HG03175 (cell line): ENCODE measurements around the gene XPC.
A peak's percentile ranks its signal among the peaks of the same experiment; 100 is the strongest.

ENCODE experiments used
- ATAC-seq: cut with Tn5 transposase; IDR thresholded peaks from one replicate; pipeline ENCODE4 v1.9.1; 2021; ENCODE audit warnings: mild to moderate bottlenecking, moderate library complexity; ENCODE audit not compliant: unreplicated experiment

The XPC gene

DNA sequence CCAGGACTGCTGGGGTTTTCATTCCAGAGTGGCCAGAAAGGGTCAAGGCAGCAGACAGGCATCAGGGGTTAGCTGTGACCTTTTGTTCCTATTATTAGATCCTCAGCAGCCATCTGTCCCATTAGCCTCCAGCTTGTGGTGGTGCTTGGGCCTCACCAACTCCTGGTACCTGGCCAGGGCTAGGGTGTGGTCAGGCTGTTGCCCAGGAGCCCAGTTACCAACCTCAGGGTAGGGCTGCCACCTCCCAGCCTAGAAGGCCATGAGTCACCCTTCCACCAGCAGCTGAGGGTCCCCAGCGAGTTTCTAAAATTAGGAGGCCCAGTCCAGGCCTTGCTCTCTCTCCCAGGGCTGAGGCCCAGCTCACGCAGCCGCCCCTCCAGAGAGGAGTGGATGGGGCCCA is 41.4 kb downstream of the XPC start:
- ATAC-seq, result no peak

DNA sequence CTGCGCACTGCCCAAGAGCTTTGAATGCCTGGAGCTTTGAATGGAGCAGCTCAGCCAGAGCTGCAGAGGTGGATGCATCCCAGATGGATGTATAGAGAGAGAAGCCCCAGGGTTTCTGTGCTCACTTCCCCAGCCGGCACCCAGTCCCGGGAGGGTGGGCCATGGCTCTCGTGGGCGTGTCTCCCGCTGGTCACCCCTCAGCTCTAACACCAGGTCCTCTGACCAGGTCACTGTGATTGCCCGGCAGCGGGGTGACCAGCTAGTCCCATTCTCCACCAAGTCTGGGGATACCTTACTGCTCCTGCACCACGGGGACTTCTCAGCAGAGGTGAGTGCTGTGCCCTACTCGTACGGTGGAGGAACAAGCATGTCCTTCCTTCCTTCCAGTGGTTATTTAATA is 42.8 kb downstream of the XPC start:
- ATAC-seq, result no peak

DNA sequence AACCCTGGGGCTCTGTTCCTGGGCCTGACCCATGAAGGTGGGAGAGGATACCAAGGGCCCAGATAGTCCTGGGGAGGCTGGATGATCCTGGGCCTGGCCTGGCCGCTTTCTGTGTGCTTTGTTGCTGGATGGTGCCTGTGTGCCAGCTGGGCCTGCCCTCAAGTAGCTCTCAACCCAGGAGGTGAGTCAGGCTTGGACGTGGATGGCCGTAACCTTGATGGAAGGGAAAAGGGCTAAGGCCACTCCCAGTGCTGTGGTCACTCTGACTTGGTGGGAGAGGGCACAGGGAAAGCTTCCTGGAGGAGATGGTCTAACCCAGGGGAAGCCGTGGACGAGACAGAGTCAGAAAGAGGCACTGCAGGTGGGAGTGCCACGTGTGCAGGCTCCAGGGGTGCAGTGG is 44.1 kb downstream of the XPC start:
- ATAC-seq, result no peak

DNA sequence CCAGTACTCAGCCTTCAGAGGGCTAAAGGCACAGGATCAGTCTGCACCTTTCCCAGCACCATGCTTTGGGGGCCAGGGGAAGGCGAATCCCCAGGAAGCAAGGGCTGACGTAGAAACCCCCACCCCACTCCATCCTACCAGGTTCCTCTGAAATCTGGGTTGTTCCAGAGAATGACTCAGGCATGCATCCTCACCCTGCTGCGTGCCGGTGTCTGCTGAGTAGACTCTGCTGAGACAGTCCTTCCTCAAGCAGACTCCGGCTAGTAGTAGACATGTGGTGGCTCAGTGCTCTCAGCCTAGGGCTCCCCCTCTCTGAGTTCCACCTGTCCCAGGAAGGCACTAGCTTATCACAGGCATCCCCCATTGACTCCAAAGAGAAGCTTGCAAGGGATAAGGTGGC is 44.5 kb downstream of the XPC start:
- ATAC-seq, result no peak

DNA sequence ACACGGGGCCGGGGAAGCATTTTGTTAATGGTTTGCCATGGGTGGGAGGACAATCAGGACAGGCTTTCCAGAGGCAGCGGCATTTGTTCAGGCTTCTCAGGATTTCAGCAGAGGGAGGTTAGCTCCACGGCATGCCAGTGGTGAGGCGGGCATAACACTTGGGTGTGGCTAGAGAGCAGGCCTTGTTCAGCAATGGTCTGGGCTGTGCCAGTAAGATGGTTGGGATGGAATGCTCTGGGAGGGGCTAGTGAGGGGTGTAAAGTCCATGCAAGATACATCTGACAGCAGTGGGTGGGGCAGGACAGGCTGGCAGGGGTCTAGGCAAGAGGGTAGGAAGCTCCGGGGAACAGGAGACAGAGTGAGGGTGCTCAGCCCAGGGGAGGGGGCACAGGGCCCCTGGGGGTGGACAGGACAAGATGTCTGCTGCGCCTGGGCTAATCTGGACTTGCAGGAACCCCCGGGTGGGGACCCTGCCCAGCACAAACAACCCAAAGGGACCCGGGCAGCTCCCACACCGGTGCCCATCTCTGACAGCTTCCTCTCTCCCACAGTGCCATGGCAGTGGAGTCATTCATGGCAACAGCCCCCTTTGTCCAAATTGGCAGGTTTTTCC is 45.1 kb downstream of the XPC start:
- no peak for ATAC-seq

DNA sequence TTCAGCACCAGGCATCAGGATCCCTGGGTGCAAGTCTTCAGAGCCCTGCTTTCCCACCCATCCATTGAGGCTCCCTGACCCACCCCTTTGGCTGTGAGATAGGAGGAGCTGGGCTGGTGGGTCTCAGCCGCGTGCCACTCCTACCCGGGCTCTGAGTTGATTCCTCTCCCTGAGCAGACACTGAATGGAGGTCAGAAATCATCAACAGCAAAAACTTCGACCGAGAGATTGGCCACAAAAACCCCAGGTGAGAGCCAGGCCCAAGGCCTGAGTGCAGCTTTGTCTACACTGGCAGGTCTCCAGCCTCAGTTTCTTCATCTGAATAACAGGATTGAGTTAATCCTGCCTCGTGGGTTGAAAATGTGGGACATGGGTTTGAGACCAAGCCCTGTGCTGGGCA is 45.7 kb downstream of the XPC start:
- ATAC-seq, result no peak

- ATAC-seq, result no peak
Measured at GRCh38 chr3:14132120-14132519, 46.3 kb downstream of the XPC start.

GRCh38 chr3:14131134-14131533 is 47.3 kb downstream of the XPC start:
- no peak for ATAC-seq

DNA sequence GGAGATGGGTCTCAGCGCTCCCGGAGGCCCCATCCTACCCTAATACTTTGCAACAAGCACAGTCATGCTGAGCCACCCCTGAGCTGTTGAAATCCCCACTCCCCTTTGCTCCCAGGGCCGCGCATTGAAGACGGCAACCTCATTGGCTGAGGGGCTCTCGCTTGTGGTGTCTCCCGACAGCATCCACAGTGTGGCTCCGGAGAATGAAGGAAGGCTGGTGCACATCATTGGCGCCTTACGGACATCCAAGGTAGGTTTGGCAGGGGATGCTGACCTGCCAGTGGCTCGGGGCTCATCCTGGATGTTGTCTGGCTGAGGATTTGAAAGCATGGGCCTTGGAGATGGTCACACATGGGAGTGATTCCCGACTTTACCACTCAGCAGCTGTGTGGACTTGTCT is 47.7 kb downstream of the XPC start:
- no peak for ATAC-seq

DNA sequence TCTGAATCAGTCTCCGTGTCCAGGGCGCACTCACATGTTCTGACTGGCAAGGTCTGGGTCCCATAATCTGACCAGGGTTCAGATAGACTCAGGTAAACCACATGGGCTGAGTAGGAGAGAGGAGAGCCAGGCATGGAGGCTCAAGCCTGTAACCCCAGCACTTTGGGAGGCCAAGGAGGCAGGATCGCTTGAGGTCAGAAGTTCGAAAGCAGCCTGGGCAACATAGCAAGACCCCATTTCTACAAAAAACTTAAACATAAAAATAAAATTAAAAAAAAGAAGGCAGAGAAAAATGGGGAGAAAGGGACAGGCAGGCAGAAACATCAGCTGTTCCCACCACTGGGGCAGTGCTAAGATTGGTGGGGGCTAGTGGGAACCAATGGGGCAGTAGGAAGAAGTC is 48.2 kb downstream of the XPC start:
- ATAC-seq, result no peak

DNA sequence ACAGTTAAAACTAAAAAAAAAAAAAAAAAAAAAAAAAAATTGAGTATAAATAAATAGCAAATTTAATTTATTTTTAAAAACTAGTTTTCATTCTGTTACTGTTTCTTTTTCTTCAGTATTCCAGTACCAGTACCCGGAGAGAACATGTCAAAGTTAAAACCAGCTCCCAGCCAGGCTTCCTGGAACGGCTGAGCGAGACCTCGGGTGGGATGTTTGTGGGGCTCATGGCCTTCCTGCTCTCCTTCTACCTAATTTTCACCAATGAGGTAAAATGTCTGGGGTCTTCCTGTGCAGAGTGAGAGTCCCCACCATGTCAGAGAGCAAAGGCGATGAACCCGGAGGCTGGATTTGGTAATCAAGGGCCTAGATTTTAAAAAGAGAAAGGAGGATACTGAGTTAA is 49.1 kb downstream of the XPC start:
- ATAC-seq, result no peak

GRCh38 chr3:14128724-14129123 is 49.7 kb downstream of the XPC start:
- no peak for ATAC-seq

GRCh38 chr3:14127516-14128161 is 50.8 kb downstream of the XPC start:
- no peak for ATAC-seq

DNA sequence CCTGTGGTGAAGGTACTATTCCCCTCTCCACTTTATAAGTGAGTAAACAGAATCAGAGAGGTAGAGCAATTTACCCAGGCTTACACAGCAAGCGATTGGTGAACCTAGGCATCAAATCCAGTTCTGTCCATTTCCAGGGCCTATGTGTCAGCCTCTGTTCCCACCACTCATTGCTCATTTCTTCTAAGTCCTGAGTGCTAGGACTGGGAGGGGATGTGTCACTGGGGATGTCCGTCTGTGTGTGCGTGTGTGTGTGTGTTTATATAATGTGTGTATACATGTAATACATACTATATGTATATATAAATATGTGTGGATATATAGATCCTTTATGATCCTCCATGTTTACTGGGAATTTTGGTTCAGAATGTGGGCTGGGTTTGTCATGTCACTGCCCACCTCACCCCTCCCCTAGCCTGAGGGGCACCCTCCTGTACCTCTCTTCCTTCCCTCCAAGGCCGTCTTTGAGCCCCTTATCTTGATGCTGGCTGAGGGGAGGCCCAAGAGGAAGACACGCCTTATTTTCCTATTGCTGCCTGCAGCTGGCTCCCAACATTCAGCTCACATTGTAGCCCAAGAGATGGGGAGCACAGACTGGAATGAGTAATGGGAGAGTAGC is 51.4 kb downstream of the XPC start:
- ATAC-seq, result no peak

GRCh38 chr3:14126017-14126886 is 52.1 kb downstream of the XPC start:
- no peak for ATAC-seq

DNA sequence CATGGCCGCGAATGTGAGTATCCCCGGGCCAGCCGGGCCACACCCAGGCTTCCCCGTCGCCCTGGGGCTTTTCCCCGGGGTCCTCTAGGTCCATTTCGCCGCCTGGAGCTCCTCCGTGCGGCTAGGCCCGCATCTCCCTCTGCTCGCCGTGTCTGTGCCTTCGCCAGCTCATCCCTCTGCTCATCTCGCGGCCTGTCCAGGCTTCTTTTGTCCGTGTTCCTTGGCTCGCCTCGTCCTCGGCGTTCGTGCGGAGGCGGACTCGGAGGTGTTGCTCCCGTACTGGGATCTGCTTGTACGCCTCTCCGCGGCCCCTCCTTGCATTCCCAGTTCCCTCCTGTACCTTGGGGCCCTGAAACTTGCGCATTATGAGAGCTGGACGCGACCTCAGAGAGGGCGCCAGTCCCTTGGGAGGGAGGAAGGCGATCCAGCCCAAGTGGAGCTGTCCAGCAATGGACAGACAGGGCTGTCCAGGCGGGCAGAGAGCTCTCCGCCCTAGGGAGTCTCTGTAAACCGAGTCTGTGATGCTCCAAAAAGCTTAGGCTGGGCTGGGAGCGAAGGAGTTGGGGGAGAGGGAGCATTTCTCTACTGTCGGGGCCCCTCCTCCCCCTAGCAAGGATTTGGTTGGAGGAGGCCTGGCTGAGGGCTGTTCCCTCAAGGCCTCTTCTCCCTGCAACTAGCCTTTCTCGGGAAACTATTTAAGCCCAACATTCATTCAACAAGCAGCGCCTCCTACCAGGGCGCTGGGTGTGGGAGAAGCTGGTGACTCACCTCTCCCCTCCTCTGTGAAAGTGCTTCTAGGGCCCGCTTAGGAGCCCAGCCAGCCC is 53.0 kb downstream of the XPC start:
- peak; percentile 28 for ATAC-seq

GRCh38 chr3:14124615-14125192 is 53.7 kb downstream of the XPC start, which contains the start of the genes CHCHD4 and TMEM43:
Gene CHCHD4, minus strand, starts transcription at chr3:14124870. Its CDS starts 194 bp downstream, at chr3:14124676.
Gene TMEM43, plus strand, starts transcription at chr3:14125052. Its CDS starts 142 bp downstream, at chr3:14125194.
- ATAC-seq, result peak; percentile 89

- peak; percentile 50 for ATAC-seq
Measured at GRCh38 chr3:14124223-14124614, 54.2 kb downstream of the XPC start.

DNA sequence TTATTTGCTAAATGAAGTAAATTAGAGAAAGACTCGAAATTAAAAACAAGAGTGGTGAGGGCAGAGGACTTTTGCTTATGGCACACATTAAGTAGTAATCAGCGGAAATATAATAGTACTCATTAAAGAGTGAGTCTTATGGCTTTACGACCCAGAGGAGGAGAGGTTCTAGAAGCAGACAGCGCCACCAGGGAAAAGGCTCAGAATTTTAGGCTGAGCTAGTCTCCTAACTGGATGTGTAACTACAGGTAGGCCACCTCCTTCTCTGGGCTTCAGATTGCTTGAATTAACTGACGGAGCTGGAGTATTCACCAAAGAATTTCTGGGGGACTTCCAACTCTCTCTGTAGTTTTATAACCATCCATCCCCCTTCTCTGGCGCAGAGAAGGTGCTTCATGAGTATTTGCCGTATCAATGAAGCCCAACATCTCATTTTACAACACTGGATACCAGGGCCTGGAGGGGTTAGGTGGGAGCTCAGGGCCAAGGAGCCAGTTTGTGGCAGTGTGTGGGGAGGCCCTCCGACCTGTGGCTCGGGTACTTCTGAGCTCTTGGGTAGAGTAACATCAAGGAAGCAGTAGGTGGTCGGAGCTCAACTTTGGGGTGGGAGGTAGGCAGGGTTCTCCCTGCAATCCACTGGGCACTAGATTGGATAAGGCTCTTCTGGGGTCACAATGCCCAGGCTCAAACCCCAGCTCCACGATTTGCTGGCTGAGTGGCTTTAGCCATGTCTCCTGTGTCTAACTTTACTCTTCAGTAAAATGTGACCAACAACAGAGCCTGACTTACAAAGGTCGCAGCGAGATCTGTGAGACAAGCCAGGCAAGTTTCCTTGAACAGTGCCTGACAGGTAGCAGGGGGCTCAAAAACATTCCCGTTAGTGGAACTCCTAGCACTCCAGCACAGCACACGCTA is 54.8 kb downstream of the XPC start:
- ATAC-seq, result no peak
